HCT116 (cell line): ENCODE data around the gene ZHX3. TPM values are rescaled to one million over a fixed set of nuclear protein-coding genes. Genes with fewer than 3 reads are reported as not detected.

Experiments
- ATAC-seq: fragments of 200-7000 bp; cut with Tn5 transposase; 2 replicates; pipeline ENCODE4 v1.9.1; 2020; ENCODE audit warnings: mild to moderate bottlenecking, moderate library complexity
- BruUV-seq: library from RNA; stranded (reverse); fragments of 400-500 nt; replicated peaks from 2 replicates; lab custom pipeline; 2021; lab: Mats Ljungman, UMichigan
- CTCF ChIA-PET: fragments of 300-600 bp; sonication (Branson Sonifier 250); formaldehyde crosslinking; loops from one replicate; lab custom pipeline; 2021; ENCODE audit warnings: antibody characterized with exemption; lab: Charles Lee
- POLR2A ChIA-PET: fragments of 300-600, 350-600 bp; sonication (Branson Sonifier 250); formaldehyde crosslinking; loops from one replicate; lab custom pipeline; 2021; ENCODE audit warnings: antibody characterized with exemption; lab: Charles Lee
- RAD21 ChIA-PET, 2 experiments: fragments of 300-600 bp; sonication (Branson Sonifier 250); formaldehyde crosslinking; loops; one replicate each; lab custom pipeline; 2023; ENCODE audit warnings: low total read pairs in 2 of 2; ENCODE audit not compliant: uncharacterized antibody in 2 of 2, unreplicated experiment in 2 of 2, low non-redundant PET in 1 of 2; lab: Charles Lee
- DNase-seq: peaks from one replicate; pipeline ENCODE4 v3.0.0-alpha.2; 2010; ENCODE audit warnings: low read depth, low spot score
- H2AFZ ChIP-seq: fragments of 200-600 bp; shearing (Covaris generic), sonication (generic); 2 replicates; pipeline ENCODE4 v1.6.1; 2017; ENCODE audit warnings: low read depth, mixed run types, mixed read lengths, antibody characterized with exemption, low read length; ENCODE audit not compliant: poor library complexity, severe bottlenecking
- H3K27ac ChIP-seq: 2 replicates; pipeline ENCODE4 v1.5.1; 2012; ENCODE audit warnings: low read depth, low read length
- H3K27me3 ChIP-seq: fragments of 200-600 bp; sonication (generic); 2 replicates; pipeline ENCODE4 v1.6.1; 2016; ENCODE audit warnings: mixed run types, low read length, mixed read lengths; ENCODE audit not compliant: insufficient read depth
- H3K36me3 ChIP-seq, 2 experiments: fragments of 200-500 bp in 1 of 2; fragments of 200-600 bp in 1 of 2; sonication (Bioruptor generic) in 1 of 2; sonication (generic) in 1 of 2; 2 replicates each; pipeline versions ENCODE4 v1.5.1 to v1.6.1; 2014 to 2016; ENCODE audit warnings: low read length in 2 of 2, inconsistent platforms in 1 of 2, mixed read lengths in 1 of 2, mixed run types in 1 of 2; ENCODE audit not compliant: insufficient read depth in 2 of 2, control insufficient read depth in 1 of 2
- H3K4me1 ChIP-seq, 2 experiments: fragments of 200-600 bp in 1 of 2; sonication (generic) in 1 of 2; 2 replicates each; pipeline versions ENCODE4 v1.5.1 to v1.6.1; 2012 to 2017; ENCODE audit warnings: low read length in 2 of 2, inconsistent platforms in 1 of 2, mild to moderate bottlenecking in 1 of 2, mixed read lengths in 1 of 2, mixed run types in 1 of 2, moderate library complexity in 1 of 2; ENCODE audit not compliant: insufficient read depth in 2 of 2, control insufficient read depth in 1 of 2
- H3K4me2 ChIP-seq: fragments of 200-600 bp; sonication (generic); 2 replicates; pipeline ENCODE4 v1.6.1; 2017; ENCODE audit warnings: mixed run types, low read length, mixed read lengths
- H3K4me3 ChIP-seq, 2 experiments: fragments of 200-600 bp in 1 of 2; sonication (generic) in 1 of 2; replicated peaks in 1 of 2; 2 replicates each; pipeline ENCODE4 v1.5.1; 2011 to 2016; ENCODE audit warnings: low read length in 2 of 2, control low read depth in 1 of 2, low read depth in 1 of 2, mild to moderate bottlenecking in 1 of 2, mixed read lengths in 1 of 2, mixed run types in 1 of 2
- H3K79me2 ChIP-seq: fragments of 200-600 bp; sonication (generic); 2 replicates; pipeline ENCODE4 v1.6.1; 2017; ENCODE audit warnings: mild to moderate bottlenecking, mixed run types, low read length, moderate library complexity, mixed read lengths; ENCODE audit not compliant: insufficient read depth
- H3K9ac ChIP-seq: fragments of 200-600 bp; sonication (generic); 2 replicates; pipeline ENCODE4 v1.6.1; 2016; ENCODE audit warnings: low read length, mixed read lengths
- H3K9me2 ChIP-seq: fragments of 200-600 bp; sonication (generic), shearing (Covaris generic); 2 replicates; pipeline ENCODE4 v1.6.1; 2017; ENCODE audit warnings: mixed run types, mild to moderate bottlenecking, moderate library complexity; ENCODE audit not compliant: insufficient read depth
- H3K9me3 ChIP-seq, 2 experiments: fragments of 200-500 bp in 1 of 2; fragments of 200-600 bp in 1 of 2; sonication (Bioruptor generic) in 1 of 2; sonication (generic) in 1 of 2; 2 replicates each; pipeline ENCODE4 v1.6.1; 2014 to 2017; ENCODE audit warnings: low read length in 2 of 2, mixed read lengths in 2 of 2, inconsistent platforms in 1 of 2, low read depth in 1 of 2, mild to moderate bottlenecking in 1 of 2, mixed run types in 1 of 2, moderate library complexity in 1 of 2; ENCODE audit not compliant: control insufficient read depth in 1 of 2, insufficient read depth in 1 of 2
- H4K20me1 ChIP-seq: fragments of 200-600 bp; sonication (generic), shearing (Covaris generic); 2 replicates; pipeline ENCODE4 v1.6.1; 2017; ENCODE audit warnings: mixed run types, mild to moderate bottlenecking, moderate library complexity; ENCODE audit not compliant: insufficient read depth
- CBX3 ChIP-seq: IDR thresholded peaks from 2 replicates; pipeline ENCODE4 v1.6.1; 2012; ENCODE audit warnings: low read depth
- EGR1 ChIP-seq: IDR thresholded peaks from 2 replicates; pipeline ENCODE4 v1.6.1; 2012; ENCODE audit warnings: low read depth
- EZH2phosphoT487 ChIP-seq: fragments of 200-600 bp; IDR thresholded peaks from 2 replicates; pipeline ENCODE4 v1.6.1; 2018; ENCODE audit warnings: antibody characterized with exemption, borderline replicate concordance
- FOSL1 ChIP-seq: IDR thresholded peaks from 2 replicates; pipeline ENCODE4 v1.6.1; 2012; ENCODE audit warnings: low read depth
- POLR2A ChIP-seq: IDR thresholded peaks from 2 replicates; pipeline ENCODE4 v1.7.0; 2011; ENCODE audit warnings: borderline replicate concordance; ENCODE audit not compliant: insufficient read depth, insufficient read length; ENCODE audit errors: extremely low read depth
- POLR2AphosphoS5 ChIP-seq: IDR thresholded peaks from 2 replicates; pipeline ENCODE4 v1.6.1; 2011; ENCODE audit warnings: mild to moderate bottlenecking, low read depth, low read length, moderate library complexity
- SP1 ChIP-seq: IDR thresholded peaks from 2 replicates; pipeline ENCODE4 v1.6.1; 2012; ENCODE audit warnings: low read depth
- ZFX ChIP-seq: fragments of 450-650 bp; IDR thresholded peaks from 2 replicates; pipeline ENCODE4 v1.6.1; 2017
- intact Hi-C: fragments of 100-400 bp; cut with micrococcal nuclease; formaldehyde crosslinking; loops from 2 replicates; pipeline ENCODE4 v1.10.0; 2022
- total RNA-seq: library from RNA; stranded (reverse); gene quantifications from one replicate; pipeline ENCODE4 v1.2.1, GENCODE V29; 2021; ENCODE audit not compliant: unreplicated experiment
- TF ChIP-seq, protein P1 (sequence below): IDR thresholded peaks from 2 replicates; pipeline ENCODE4 v1.6.1; 2011; ENCODE audit warnings: mild to moderate bottlenecking, low read length, moderate library complexity; ENCODE audit not compliant: insufficient replicate concordance; ENCODE audit errors: extremely low read depth
- TF ChIP-seq, protein P2 (sequence below): IDR thresholded peaks from 2 replicates; pipeline ENCODE4 v1.6.1; 2012
- TF ChIP-seq, protein P3 (sequence below), 3 experiments: fragments of 200-600 bp in 1 of 3; sonication (generic) in 1 of 3; IDR thresholded peaks in 2 of 3; conservative IDR thresholded peaks in 1 of 3; 2 replicates each; pipeline ENCODE4 v1.5.1; 2012 to 2017; ENCODE audit warnings: low read depth in 2 of 3, low read length in 2 of 3, antibody characterized with exemption in 1 of 3, borderline replicate concordance in 1 of 3, control low read depth in 1 of 3, mild to moderate bottlenecking in 1 of 3, mixed read lengths in 1 of 3, mixed run types in 1 of 3, moderate library complexity in 1 of 3; ENCODE audit not compliant: insufficient read depth in 1 of 3

ZHX3 gene
- total RNA-seq, 1 experiment from 2014 or later = 13.3 TPM

DNA sequence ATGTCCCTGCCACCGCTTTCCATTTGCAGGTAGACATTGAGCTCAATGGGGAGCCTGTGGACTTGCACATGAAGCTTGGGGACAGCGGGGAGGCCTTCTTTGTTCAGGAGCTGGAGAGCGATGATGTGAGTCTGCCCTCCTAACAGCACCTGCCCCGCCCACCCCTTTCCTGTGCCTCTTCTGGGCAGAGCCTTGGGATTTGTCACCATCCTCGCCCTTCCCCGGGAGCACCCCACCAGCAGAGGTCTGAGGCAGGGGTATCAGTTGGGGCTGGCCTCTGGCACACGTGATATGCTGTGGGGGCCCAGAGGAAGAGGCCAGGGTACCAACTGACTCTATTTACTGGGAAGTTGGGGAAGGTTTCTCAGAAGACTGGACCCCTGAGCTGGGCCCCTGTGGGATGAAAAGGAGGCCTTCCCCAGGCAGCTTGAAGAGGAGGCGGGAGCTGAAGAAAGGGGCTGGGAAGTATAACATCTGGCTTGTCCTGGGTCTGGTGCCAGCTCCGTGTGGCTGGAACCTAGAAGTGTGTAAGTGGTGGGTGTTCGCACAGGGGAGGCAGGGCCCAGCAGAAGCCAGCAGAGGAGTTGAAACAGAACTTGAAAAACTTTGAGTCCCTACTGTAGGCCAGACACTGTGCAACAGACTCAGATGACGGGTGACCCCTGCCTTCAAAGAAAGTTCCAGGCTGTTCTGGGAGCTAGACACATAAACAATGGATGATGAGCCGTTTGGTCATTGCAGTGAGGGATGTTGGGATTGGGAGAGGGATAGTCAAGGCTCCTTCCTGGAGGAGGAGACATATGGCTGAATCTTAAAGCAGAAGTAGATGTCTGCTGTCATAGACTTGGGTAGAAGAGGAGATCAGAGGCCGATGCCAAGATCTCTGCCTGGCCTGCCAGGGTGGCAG lies 30.2 kb upstream of the ZHX3 start:
- H3K9ac ChIP-seq = no peak overlapping the region
- H3K4me3 ChIP-seq = no peak overlapping the region
- H2AFZ ChIP-seq = no peak overlapping the region
- POLR2A ChIA-PET = no interaction called here
- CTCF ChIA-PET = interaction anchor here (1.1 kb wide), 1 partner anchor 212 kb away, joined by 3 read pairs; no protein-coding TSS in a partner anchor
- ATAC-seq (no peak), DNase-seq (no peak)
- no peak overlapping the region for H3K27ac ChIP-seq
- BruUV-seq = no TSS peak
- no peaks in the 10 kb centered on the region for H3K4me1 ChIP-seq
- RAD21 ChIA-PET = no interaction called here
- no peaks in the 10 kb centered on the region for H3K9me2 ChIP-seq
- no peaks in the 10 kb centered on the region for H3K9me3 ChIP-seq
- peaks cover 0 to 2% of the 10 kb centered on the region in 2 experiments; a peak in 1 of 4 replicates for H3K36me3 ChIP-seq
- TF ChIP-seq SP1 (no peak), FOSL1 (no peak), CBX3 (no peak), EGR1 (no peak), EZH2phosphoT487 (no peak), POLR2AphosphoS5 (no peak), POLR2A (no peak), ZFX (no peak)
- TF ChIP-seq, protein P1, sequence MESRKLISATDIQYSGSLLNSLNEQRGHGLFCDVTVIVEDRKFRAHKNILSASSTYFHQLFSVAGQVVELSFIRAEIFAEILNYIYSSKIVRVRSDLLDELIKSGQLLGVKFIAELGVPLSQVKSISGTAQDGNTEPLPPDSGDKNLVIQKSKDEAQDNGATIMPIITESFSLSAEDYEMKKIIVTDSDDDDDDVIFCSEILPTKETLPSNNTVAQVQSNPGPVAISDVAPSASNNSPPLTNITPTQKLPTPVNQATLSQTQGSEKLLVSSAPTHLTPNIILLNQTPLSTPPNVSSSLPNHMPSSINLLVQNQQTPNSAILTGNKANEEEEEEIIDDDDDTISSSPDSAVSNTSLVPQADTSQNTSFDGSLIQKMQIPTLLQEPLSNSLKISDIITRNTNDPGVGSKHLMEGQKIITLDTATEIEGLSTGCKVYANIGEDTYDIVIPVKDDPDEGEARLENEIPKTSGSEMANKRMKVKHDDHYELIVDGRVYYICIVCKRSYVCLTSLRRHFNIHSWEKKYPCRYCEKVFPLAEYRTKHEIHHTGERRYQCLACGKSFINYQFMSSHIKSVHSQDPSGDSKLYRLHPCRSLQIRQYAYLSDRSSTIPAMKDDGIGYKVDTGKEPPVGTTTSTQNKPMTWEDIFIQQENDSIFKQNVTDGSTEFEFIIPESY = no peak
- TF ChIP-seq, protein P2, sequence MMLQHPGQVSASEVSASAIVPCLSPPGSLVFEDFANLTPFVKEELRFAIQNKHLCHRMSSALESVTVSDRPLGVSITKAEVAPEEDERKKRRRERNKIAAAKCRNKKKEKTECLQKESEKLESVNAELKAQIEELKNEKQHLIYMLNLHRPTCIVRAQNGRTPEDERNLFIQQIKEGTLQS = no peak
- TF ChIP-seq, protein P3, sequence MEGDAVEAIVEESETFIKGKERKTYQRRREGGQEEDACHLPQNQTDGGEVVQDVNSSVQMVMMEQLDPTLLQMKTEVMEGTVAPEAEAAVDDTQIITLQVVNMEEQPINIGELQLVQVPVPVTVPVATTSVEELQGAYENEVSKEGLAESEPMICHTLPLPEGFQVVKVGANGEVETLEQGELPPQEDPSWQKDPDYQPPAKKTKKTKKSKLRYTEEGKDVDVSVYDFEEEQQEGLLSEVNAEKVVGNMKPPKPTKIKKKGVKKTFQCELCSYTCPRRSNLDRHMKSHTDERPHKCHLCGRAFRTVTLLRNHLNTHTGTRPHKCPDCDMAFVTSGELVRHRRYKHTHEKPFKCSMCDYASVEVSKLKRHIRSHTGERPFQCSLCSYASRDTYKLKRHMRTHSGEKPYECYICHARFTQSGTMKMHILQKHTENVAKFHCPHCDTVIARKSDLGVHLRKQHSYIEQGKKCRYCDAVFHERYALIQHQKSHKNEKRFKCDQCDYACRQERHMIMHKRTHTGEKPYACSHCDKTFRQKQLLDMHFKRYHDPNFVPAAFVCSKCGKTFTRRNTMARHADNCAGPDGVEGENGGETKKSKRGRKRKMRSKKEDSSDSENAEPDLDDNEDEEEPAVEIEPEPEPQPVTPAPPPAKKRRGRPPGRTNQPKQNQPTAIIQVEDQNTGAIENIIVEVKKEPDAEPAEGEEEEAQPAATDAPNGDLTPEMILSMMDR (IDR thresholded peaks at IDR 0.05 in 2 of 3, conservative IDR thresholded peaks at IDR 0.05 in 1 of 3; ENCODE audit: borderline replicate concordance in 1 of 3, insufficient read depth in 1 of 3, low read depth in 2 of 3, low read length in 2 of 3) = no peak
- no peaks in the 10 kb centered on the region for H4K20me1 ChIP-seq
- no peak overlapping the region for H3K4me2 ChIP-seq
- intact Hi-C loops = no loop called here
- no peaks in the 10 kb centered on the region for H3K79me2 ChIP-seq
- no peaks in the 10 kb centered on the region for H3K27me3 ChIP-seq
